Hematopoietic multipotent progenitor cell treated with erythropoietin and hydrocortisone succinate and interleukin-3 and kit ligand, for 15 days (in vitro differentiated cells): ENCODE data around the gene CSNK1D.
A peak's percentile ranks its signal among the peaks of the same experiment; 100 is the strongest.

ENCODE experiments used
- DNase-seq: peaks from one replicate; pipeline ENCODE4 v3.0.0-alpha.2; 2015; ENCODE audit warnings: low spot score

Gene CSNK1D

GRCh38 chr17:82238472-82239201, 34.9 kb downstream of the CSNK1D start:
- DNase-seq = peak; percentile 49

DNA sequence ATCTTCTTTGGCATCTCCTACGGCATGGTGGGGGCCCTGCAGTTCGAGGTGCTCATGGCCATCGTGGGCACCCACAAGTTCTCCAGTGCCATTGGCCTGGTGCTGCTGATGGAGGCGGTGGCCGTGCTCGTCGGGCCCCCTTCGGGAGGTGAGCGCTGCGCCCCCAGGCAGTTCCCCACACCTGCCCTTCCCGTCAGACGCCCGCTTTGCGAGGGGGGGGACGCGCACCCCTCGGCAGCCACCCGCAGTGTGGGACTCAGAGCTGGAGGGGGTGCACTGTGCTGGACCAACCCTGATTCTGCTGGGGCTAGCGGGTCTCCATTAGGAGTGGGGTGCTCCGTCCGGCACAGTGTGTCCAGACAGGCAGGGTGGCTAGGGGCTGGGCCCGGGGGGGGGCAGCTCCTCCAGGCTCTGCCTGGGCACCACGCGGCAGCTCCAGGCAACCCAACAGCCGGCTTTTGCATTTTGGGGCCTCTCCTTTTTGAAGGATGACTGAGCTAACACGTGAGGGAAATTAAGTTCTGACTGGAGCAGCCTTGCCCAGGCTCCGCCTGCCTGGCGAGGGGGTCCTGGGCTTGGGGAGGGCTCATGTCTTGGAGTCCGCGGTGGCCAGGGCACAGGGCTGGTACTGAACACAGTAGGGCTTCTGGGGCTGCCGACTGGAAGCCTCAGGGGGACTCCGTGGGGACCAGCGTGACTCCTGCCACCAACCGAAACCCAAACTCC, 35.6 kb downstream of the CSNK1D start:
- no peak for DNase-seq

DNA sequence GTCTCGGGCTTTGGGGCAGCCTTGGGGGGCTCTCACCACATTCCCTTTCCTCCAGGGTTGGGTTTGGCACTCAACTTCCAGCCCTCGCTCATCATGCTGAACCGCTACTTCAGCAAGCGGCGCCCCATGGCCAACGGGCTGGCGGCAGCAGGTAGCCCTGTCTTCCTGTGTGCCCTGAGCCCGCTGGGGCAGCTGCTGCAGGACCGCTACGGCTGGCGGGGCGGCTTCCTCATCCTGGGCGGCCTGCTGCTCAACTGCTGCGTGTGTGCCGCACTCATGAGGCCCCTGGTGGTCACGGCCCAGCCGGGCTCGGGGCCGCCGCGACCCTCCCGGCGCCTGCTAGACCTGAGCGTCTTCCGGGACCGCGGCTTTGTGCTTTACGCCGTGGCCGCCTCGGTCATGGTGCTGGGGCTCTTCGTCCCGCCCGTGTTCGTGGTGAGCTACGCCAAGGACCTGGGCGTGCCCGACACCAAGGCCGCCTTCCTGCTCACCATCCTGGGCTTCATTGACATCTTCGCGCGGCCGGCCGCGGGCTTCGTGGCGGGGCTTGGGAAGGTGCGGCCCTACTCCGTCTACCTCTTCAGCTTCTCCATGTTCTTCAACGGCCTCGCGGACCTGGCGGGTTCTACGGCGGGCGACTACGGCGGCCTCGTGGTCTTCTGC, 36.3 kb downstream of the CSNK1D start:
- DNase-seq = no peak

- DNase-seq = peak; percentile 74
These were observed 37.1 kb downstream of the CSNK1D start for GRCh38 chr17:82236142-82236971.

- DNase-seq = no peak
These were observed 37.7 kb downstream of the CSNK1D start for GRCh38 chr17:82235775-82236141.

DNA sequence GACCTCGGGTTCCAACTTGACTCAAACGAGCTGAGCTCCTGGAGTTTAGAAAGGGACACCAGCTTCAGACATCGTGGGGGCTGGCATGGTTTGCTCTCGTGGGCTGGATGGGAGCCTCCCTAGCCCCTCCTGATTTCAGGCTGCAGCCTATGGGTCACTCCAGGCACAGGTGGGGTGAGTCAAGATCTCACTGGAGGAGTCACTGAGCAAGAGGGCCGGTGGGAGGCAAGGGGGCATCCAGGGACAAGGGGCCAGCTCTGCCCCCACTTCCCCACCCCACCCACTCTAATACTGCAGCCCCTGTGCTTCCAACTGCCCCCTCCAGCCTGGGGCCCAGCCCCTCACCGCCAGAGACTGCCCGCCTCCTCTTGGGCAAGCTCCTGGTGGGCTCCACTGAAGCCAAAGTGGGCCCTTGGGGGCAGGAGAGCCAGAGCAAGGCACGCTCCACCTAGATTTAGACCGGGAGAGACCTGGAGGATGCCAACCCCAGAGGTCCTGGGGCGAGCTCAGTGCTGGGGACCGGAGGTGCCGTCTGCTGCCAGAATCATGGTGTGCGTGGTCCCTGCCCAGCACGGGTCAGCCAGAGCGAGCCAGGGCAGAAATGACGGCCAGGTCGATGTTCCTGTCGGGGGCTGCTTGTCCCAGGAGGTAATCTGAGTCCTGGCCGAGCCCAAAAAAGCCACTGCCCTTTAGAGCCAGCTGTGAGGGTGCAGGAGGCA, 38.3 kb downstream of the CSNK1D start:
- DNase-seq = no peak

DNA sequence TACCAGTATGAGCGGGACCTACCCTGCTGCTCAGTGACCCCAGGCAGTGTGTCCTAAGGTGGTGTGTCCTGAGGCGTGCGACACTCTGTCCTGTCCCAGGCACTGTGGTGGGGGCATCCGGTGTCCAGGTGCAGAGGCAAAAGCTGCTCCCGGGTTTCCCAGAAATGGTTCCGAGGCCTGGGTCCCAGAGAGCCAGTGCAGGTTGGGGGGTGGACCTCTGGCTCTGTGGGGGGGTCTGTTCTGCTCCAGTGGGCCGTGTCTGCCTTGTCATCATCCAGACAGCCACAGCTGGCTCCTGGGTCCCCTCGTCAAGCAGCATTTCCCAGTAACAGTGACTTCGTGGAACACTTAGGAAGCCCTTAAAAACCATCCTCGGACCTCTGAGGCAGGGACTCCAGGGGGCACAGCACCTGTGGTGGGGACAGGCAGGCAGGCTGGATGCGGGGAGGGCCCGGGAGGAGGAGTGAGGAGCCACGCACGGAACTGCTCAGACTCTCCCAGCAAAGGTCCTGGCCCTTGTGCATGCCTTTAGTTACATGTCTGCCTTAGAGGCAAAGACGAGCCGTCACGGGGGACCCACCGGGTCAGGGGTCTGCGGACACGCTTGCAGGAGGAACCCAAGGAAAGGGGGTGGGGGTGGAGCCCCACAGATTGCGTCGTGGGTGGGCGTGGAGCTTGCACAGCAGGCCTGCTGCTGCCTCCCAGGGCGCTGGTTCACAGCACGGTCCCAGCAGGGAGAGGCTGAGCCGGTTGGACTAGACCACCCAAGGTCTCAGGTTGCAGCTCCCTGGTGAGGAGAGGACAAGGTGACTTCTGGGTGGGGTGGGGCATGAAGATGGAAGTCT, 39.1 kb downstream of the CSNK1D start:
- DNase-seq = no peak

GRCh38 chr17:82232876-82233785, 40.4 kb downstream of the CSNK1D start:
- DNase-seq = no peak

GRCh38 chr17:82232322-82232820, 41.1 kb downstream of the CSNK1D start:
- DNase-seq = no peak

DNA sequence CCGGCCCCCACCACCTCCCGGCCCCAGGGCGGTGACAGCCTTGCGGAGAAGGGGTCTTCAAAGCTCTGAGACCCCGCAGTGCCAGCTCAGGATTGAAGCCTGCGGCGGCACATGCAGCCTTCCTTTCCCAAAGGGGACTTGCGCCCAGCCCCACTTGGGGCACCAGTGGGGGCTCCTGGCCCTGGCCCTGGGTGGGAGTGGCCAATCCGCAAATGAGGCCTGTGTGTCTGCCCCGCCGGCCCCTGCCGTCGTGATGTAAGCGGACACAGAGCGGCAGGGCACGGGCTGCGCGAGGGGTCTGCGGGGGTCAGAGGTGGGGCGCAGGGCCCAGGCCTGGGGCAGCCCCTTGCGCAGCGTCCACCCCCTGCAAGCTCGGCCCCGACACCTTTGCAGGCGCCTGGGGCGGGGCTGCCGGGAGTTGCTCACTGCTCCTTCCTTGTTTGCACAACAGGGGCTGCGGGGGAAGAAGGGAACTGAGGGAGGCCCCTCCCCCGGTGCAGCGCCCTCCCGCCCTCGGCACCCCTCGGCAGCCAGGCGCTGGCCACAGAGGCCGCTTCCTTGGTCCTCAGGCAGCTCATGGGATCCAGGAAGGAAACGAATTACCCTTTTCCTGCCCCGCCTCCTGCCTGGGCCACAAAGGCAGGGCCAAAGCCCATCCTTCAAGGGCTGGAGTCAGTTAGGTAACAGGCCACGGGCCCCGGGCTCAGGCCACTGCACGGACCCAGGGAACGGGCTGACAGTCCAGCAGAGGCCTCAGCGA, 41.8 kb downstream of the CSNK1D start:
- no peak for DNase-seq

GRCh38 chr17:82231312-82231561, 42.3 kb downstream of the CSNK1D start:
- no peak for DNase-seq

DNA sequence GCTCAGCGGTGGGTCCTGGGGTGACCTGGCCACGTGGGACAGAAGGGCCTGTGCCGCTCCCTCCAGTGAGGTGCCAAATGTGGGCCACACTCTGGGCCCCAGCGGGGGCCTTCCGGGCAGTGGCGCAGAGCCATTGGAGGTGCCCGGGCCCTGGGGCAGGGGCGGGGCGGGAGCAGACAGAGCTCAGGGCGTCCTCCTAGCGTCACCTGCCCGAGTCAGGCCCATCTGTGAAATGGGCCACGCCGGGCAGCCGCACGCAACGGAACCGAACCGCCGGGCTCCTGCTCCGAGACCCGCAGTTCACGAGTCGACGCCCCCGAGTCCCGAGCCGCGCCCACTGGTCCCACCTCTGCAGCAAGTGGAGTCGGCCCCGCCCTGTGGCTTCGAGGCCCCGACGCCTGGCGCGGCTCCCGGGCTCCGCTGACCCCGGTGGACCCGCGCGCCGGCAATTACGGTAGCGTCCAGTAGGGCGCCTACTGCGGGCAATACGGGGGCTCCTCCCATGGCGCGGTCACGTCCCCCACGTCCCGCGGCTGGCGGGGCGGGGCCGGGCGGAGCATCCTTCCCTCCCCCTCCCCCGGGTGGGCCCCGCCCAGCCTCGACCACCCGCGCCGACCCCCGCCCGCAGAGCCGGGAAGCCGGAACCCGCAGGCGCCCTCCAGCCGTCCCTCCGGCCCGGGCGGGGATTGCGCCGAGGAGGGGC, 42.7 kb downstream of the CSNK1D start:
- DNase-seq = peak; percentile 66

- DNase-seq = no peak
These were observed 43.5 kb downstream of the CSNK1D start for GRCh38 chr17:82229698-82230608.

- peak; percentile 53 for DNase-seq
These were observed 44.4 kb downstream of the CSNK1D start, which contains the start of gene SLC16A3 for GRCh38 chr17:82228842-82229697. Gene SLC16A3, plus strand, starts transcription at chr17:82229042. Its CDS starts 6,967 bp downstream, at chr17:82236009.

- DNase-seq = no peak
These were observed 45.1 kb downstream of the CSNK1D start for GRCh38 chr17:82228278-82228841.
